ENCODE measurements around the gene CYYR1. TPM values are rescaled to one million over a fixed set of nuclear protein-coding genes. Genes with fewer than 3 reads are reported as not detected.

Gene CYYR1
- polyA plus RNA-seq, 1 donor (not counting 4 experiments of a cell fraction or from before 2014, with no cell fraction given) = 1.5 TPM

DNA sequence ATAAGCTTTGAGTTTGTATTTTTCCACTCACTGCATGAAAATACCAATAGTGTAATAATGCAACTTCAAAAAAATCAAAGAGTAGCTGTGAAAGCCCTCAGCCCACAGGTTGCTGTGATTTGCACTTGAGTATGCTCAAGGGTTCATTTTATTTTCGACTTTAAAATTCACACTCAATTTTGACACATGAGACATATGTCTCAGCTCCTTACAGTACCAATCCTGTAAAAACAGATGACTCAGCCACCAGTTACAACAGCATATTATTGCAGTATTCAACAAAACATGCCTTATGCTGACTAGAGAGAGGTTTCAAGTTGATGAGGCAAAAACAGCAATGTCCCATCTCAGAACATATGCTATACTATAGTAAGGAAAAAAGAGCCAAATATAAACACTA is 66.1 kb downstream of the CYYR1 start:
- dilution Hi-C loops (cut with MboI; ENCODE audit: extremely low pct_ligation_motif_present, low sequenced_read_pairs) = no loop called here
- Histone ChIP-seq H3K4me3 (ENCODE audit: control insufficient read depth in 2 of 3, extremely low read depth in 1 of 3, insufficient read depth in 2 of 3, low read depth in 1 of 3, low read length in 3 of 3) (no peak overlapping the region), H3K36me3 (ENCODE audit: control insufficient read depth in 2 of 2, extremely low read depth in 1 of 2, insufficient read depth in 2 of 2, low read length in 2 of 2) (no peaks in the 10 kb centered on the region), H3K9me3 (ENCODE audit: control insufficient read depth, low read depth, low read length) (no peaks in the 10 kb centered on the region), H3K27me3 (ENCODE audit: control insufficient read depth, extremely low read depth, insufficient read depth, low read length) (no peaks in the 10 kb centered on the region), H2AFZ (ENCODE audit: control insufficient read depth, low read length) (no peak overlapping the region), H3K4me1 (ENCODE audit: control insufficient read depth, extremely low read depth, insufficient read depth, low read length) (no peaks in the 10 kb centered on the region), H3K9ac (ENCODE audit: control insufficient read depth, extremely low read depth, insufficient read depth, low read length) (no peak overlapping the region), H3K27ac (ENCODE audit: control insufficient read depth, insufficient read depth, low read length) (no peak overlapping the region), H4K20me1 (ENCODE audit: control insufficient read depth, extremely low read depth, insufficient read depth, low read length) (no peaks in the 10 kb centered on the region), H3K4me2 (ENCODE audit: control insufficient read depth, extremely low read depth, insufficient read depth, low read depth, low read length) (no peak overlapping the region), H3K79me2 (ENCODE audit: control insufficient read depth, insufficient read depth, low read length) (no peaks in the 10 kb centered on the region), H3K9me1 (ENCODE audit: control insufficient read depth, extremely low read depth, insufficient read depth, low read length) (no peaks in the 10 kb centered on the region)
- DNase-seq (ENCODE audit: low read depth, low spot score) = no peak
- no peak for TF ChIP-seq EZH2 (IDR thresholded peaks at IDR 0.05; ENCODE audit: low read length)
- FAIRE-seq = peak; percentile 88

DNA sequence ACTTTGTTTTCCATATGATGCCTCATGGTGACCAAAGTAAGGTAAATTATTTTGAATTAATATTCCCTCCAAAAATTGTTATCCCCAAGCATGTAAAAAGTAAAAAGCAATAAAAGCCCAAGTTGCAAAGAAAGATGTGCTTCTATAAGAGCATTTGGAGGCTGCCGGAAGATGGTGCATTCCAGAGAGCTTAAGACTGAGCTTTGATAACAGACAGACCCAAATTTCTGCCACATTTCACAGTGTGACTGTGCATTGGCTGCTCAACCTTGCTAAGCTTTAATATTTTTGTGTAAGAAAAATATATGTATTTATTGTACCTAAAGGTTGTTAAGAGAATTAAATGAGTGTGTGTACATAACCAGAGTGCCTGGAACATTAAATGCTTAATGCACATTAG is 67.9 kb downstream of the CYYR1 start:
- Histone ChIP-seq H4K20me1 (ENCODE audit: control insufficient read depth, extremely low read depth, insufficient read depth, low read length) (no peaks in the 10 kb centered on the region), H3K79me2 (ENCODE audit: control insufficient read depth, insufficient read depth, low read length) (no peaks in the 10 kb centered on the region), H2AFZ (ENCODE audit: control insufficient read depth, low read length) (no peak overlapping the region), H3K9ac (ENCODE audit: control insufficient read depth, extremely low read depth, insufficient read depth, low read length) (no peak overlapping the region), H3K9me3 (ENCODE audit: control insufficient read depth, low read depth, low read length) (peaks cover 3% of the 10 kb centered on the region), H3K4me2 (ENCODE audit: control insufficient read depth, extremely low read depth, insufficient read depth, low read depth, low read length) (no peak overlapping the region), H3K4me3 (ENCODE audit: control insufficient read depth in 2 of 3, extremely low read depth in 1 of 3, insufficient read depth in 2 of 3, low read depth in 1 of 3, low read length in 3 of 3) (no peak overlapping the region), H3K9me1 (ENCODE audit: control insufficient read depth, extremely low read depth, insufficient read depth, low read length) (no peaks in the 10 kb centered on the region), H3K27me3 (ENCODE audit: control insufficient read depth, extremely low read depth, insufficient read depth, low read length) (no peaks in the 10 kb centered on the region), H3K27ac (ENCODE audit: control insufficient read depth, insufficient read depth, low read length) (no peak overlapping the region), H3K36me3 (ENCODE audit: control insufficient read depth in 2 of 2, extremely low read depth in 1 of 2, insufficient read depth in 2 of 2, low read length in 2 of 2) (no peaks in the 10 kb centered on the region), H3K4me1 (ENCODE audit: control insufficient read depth, extremely low read depth, insufficient read depth, low read length) (no peaks in the 10 kb centered on the region)
- FAIRE-seq (no peak), DNase-seq (ENCODE audit: low read depth, low spot score) (no peak)
- TF ChIP-seq, protein P1, sequence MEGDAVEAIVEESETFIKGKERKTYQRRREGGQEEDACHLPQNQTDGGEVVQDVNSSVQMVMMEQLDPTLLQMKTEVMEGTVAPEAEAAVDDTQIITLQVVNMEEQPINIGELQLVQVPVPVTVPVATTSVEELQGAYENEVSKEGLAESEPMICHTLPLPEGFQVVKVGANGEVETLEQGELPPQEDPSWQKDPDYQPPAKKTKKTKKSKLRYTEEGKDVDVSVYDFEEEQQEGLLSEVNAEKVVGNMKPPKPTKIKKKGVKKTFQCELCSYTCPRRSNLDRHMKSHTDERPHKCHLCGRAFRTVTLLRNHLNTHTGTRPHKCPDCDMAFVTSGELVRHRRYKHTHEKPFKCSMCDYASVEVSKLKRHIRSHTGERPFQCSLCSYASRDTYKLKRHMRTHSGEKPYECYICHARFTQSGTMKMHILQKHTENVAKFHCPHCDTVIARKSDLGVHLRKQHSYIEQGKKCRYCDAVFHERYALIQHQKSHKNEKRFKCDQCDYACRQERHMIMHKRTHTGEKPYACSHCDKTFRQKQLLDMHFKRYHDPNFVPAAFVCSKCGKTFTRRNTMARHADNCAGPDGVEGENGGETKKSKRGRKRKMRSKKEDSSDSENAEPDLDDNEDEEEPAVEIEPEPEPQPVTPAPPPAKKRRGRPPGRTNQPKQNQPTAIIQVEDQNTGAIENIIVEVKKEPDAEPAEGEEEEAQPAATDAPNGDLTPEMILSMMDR (optimal IDR thresholded peaks at IDR 0.05 in 1 of 3, IDR thresholded peaks at IDR 0.05 in 1 of 3, conservative IDR thresholded peaks at IDR 0.05 in 1 of 3; ENCODE audit: extremely low read depth in 1 of 3, insufficient read depth in 2 of 3, low read length in 3 of 3) = no peak
- no peak for TF ChIP-seq EZH2 (IDR thresholded peaks at IDR 0.05; ENCODE audit: low read length)
- dilution Hi-C loops (cut with MboI; ENCODE audit: extremely low pct_ligation_motif_present, low sequenced_read_pairs) = no loop called here

DNA sequence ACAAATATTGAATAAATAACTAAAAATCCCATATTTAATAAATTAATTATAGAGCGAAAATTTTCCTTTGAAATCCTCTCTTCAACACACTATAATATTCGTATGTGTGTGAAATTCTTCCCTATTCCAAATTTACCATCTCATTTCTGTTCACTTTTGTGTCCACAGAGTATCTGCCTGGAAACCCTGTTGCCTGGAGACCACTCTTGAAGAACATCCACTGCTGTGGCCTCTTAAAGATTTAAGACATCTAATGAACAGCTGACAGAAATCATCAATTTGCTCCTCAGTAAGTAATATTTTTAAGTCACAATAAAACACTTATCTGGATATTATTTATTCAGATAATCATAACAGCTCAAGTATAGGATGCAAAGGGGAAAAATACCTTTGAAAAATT is 69.7 kb downstream of the CYYR1 start:
- H2AFZ ChIP-seq (ENCODE audit: control insufficient read depth, low read length) = no peak overlapping the region
- no peak for DNase-seq (ENCODE audit: low read depth, low spot score)
- H3K79me2 ChIP-seq (ENCODE audit: control insufficient read depth, insufficient read depth, low read length) = no peaks in the 10 kb centered on the region
- no peaks in the 10 kb centered on the region for H3K27me3 ChIP-seq (ENCODE audit: control insufficient read depth, extremely low read depth, insufficient read depth, low read length)
- H3K9me3 ChIP-seq (ENCODE audit: control insufficient read depth, low read depth, low read length) = peaks cover 7% of the 10 kb centered on the region
- H3K27ac ChIP-seq (ENCODE audit: control insufficient read depth, insufficient read depth, low read length) = no peak overlapping the region
- H3K4me1 ChIP-seq (ENCODE audit: control insufficient read depth, extremely low read depth, insufficient read depth, low read length) = no peaks in the 10 kb centered on the region
- H4K20me1 ChIP-seq (ENCODE audit: control insufficient read depth, extremely low read depth, insufficient read depth, low read length) = no peaks in the 10 kb centered on the region
- dilution Hi-C loops (cut with MboI; ENCODE audit: extremely low pct_ligation_motif_present, low sequenced_read_pairs) = no loop called here
- no peak for TF ChIP-seq EZH2 (IDR thresholded peaks at IDR 0.05; ENCODE audit: low read length)
- no peak overlapping the region for H3K9ac ChIP-seq (ENCODE audit: control insufficient read depth, extremely low read depth, insufficient read depth, low read length)
- H3K4me3 ChIP-seq (ENCODE audit: control insufficient read depth in 2 of 3, extremely low read depth in 1 of 3, insufficient read depth in 2 of 3, low read depth in 1 of 3, low read length in 3 of 3) = no peak overlapping the region
- H3K4me2 ChIP-seq (ENCODE audit: control insufficient read depth, extremely low read depth, insufficient read depth, low read depth, low read length) = no peak overlapping the region
- no peaks in the 10 kb centered on the region for H3K9me1 ChIP-seq (ENCODE audit: control insufficient read depth, extremely low read depth, insufficient read depth, low read length)
- no peak for FAIRE-seq
- H3K36me3 ChIP-seq (ENCODE audit: control insufficient read depth in 2 of 2, extremely low read depth in 1 of 2, insufficient read depth in 2 of 2, low read length in 2 of 2) = no peaks in the 10 kb centered on the region

All from keratinocyte (primary cell).